Calu3 (cell line): ENCODE measurements around the gene KIZ. TPM values are rescaled to one million over a fixed set of nuclear protein-coding genes. Genes with fewer than 3 reads are reported as not detected.

ENCODE experiments used
- BruUV-seq: library from RNA; stranded (reverse); fragments of 400-500 nt; replicated peaks from 2 replicates; lab custom pipeline; 2021; lab: Mats Ljungman, UMichigan
- CTCF ChIA-PET: fragments of 300-600 bp; sonication (Branson Sonifier 250); formaldehyde crosslinking; loops from one replicate; lab custom pipeline; 2022; ENCODE audit warnings: antibody characterized with exemption; lab: Charles Lee
- DNase-seq: peaks from one replicate; pipeline ENCODE4 v3.0.0; 2022
- H3K27ac Mint-ChIP-seq: one replicate; pipeline ENCODE4 v1.8.0; 2022; ENCODE audit warnings: mixed read lengths; ENCODE audit not compliant: unreplicated experiment
- H3K27me3 Mint-ChIP-seq: one replicate; pipeline ENCODE4 v1.8.0; 2022; ENCODE audit warnings: mixed read lengths; ENCODE audit not compliant: unreplicated experiment
- H3K36me3 Mint-ChIP-seq: one replicate; pipeline ENCODE4 v1.8.0; 2022; ENCODE audit warnings: mild to moderate bottlenecking, moderate library complexity, mixed read lengths; ENCODE audit not compliant: insufficient read depth, unreplicated experiment
- H3K4me1 Mint-ChIP-seq: one replicate; pipeline ENCODE4 v1.8.0; 2022; ENCODE audit warnings: mild to moderate bottlenecking, low read depth, mixed read lengths; ENCODE audit not compliant: unreplicated experiment
- H3K4me3 Mint-ChIP-seq: one replicate; pipeline ENCODE4 v1.8.0; 2022; ENCODE audit warnings: mild to moderate bottlenecking, low read depth, moderate library complexity, mixed read lengths; ENCODE audit not compliant: unreplicated experiment
- H3K9me3 Mint-ChIP-seq: one replicate; pipeline ENCODE4 v1.8.0; 2022; ENCODE audit warnings: low read depth, mixed read lengths; ENCODE audit not compliant: unreplicated experiment
- CTCF ChIP-seq: fragments of 200-600 bp; IDR thresholded peaks from one replicate; pipeline ENCODE4 v1.8.0; 2022; ENCODE audit warnings: antibody characterized with exemption; ENCODE audit not compliant: unreplicated experiment
- intact Hi-C: fragments of 100-400 bp; cut with micrococcal nuclease; formaldehyde crosslinking; loops from one replicate; pipeline ENCODE4 v1.10.0; 2022; ENCODE audit not compliant: unreplicated experiment
- total RNA-seq: library from RNA; stranded (reverse); gene quantifications from 2 replicates; pipeline ENCODE4 v1.2.3, GENCODE V29; 2022

Gene KIZ
- total RNA-seq, 1 experiment from 2014 or later = 3.3 TPM

GRCh38 chr20:21202259-21202658 is 76.4 kb downstream of the KIZ start:
- no peaks in the 10 kb centered on the region for H3K9me3 Mint-ChIP-seq
- no peak for TF ChIP-seq CTCF
- H3K36me3 Mint-ChIP-seq = no peaks in the 10 kb centered on the region
- no peaks in the 10 kb centered on the region for H3K27me3 Mint-ChIP-seq
- intact Hi-C loops = no loop called here
- no peak for DNase-seq
- BruUV-seq = no TSS peak
- H3K4me3 Mint-ChIP-seq = no peak overlapping the region
- no peaks in the 10 kb centered on the region for H3K4me1 Mint-ChIP-seq
- no peak overlapping the region for H3K27ac Mint-ChIP-seq
- CTCF ChIA-PET = no interaction called here

- no peaks in the 10 kb centered on the region for H3K9me3 Mint-ChIP-seq
- no peak for TF ChIP-seq CTCF
- intact Hi-C loops = no loop called here
- BruUV-seq = no TSS peak
- no peak overlapping the region for H3K27ac Mint-ChIP-seq
- DNase-seq = no peak
- H3K4me3 Mint-ChIP-seq = no peak overlapping the region
- H3K36me3 Mint-ChIP-seq = no peaks in the 10 kb centered on the region
- CTCF ChIA-PET = no interaction called here
- no peaks in the 10 kb centered on the region for H3K27me3 Mint-ChIP-seq
- H3K4me1 Mint-ChIP-seq = no peaks in the 10 kb centered on the region
Observed at GRCh38 chr20:21203088-21203656, 77.3 kb downstream of the KIZ start.

- no peak overlapping the region for H3K27ac Mint-ChIP-seq
- intact Hi-C loops = no loop called here
- no peaks in the 10 kb centered on the region for H3K4me1 Mint-ChIP-seq
- H3K9me3 Mint-ChIP-seq = no peaks in the 10 kb centered on the region
- H3K4me3 Mint-ChIP-seq = no peak overlapping the region
- H3K27me3 Mint-ChIP-seq = no peaks in the 10 kb centered on the region
- TF ChIP-seq CTCF = no peak
- no TSS peak for BruUV-seq
- no peak for DNase-seq
- no peaks in the 10 kb centered on the region for H3K36me3 Mint-ChIP-seq
- CTCF ChIA-PET = no interaction called here
Observed at GRCh38 chr20:21206584-21206983, 80.7 kb downstream of the KIZ start.

- H3K36me3 Mint-ChIP-seq = no peaks in the 10 kb centered on the region
- no peak overlapping the region for H3K27ac Mint-ChIP-seq
- intact Hi-C loops = no loop called here
- CTCF ChIA-PET = no interaction called here
- no peaks in the 10 kb centered on the region for H3K4me1 Mint-ChIP-seq
- TF ChIP-seq CTCF = no peak
- H3K4me3 Mint-ChIP-seq = no peak overlapping the region
- DNase-seq = no peak
- no peaks in the 10 kb centered on the region for H3K9me3 Mint-ChIP-seq
- H3K27me3 Mint-ChIP-seq = no peaks in the 10 kb centered on the region
- BruUV-seq = no TSS peak
Observed at GRCh38 chr20:21208999-21209398, 83.1 kb downstream of the KIZ start.
